ENCODE data around the gene C3orf20.

C3orf20 gene

DNA sequence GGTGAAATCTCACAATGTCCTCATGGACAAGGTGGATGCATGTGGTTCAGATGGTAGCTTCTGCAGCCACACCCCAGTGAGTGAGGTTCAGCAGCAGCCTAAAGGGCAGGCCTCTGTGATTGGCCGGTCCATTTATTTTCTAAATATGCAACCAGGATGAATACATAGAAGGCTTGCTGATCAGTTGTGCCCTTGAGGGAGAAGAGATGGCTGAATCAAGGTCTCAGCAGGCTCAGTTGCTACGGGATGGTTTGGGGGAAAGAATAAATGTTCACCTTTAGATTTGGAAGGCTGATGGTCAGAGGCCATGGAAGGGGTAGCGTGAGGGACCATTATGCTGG is 90.1 kb downstream of the C3orf20 start:
- no peaks in the 10 kb centered on the region for H3K27me3 ChIP-seq (ENCODE audit: insufficient read depth, insufficient read length)
- no peak overlapping the region for H3K9ac ChIP-seq (ENCODE audit: insufficient read length, low read depth)
- no peaks in the 10 kb centered on the region for H3K4me1 ChIP-seq (ENCODE audit: insufficient read depth, insufficient read length)
- DNase-seq (ENCODE audit: low read depth, low spot score), result no peak
- H3K4me3 ChIP-seq (ENCODE audit: insufficient read length, low read depth), result no peak overlapping the region
- H3K9me3 ChIP-seq (ENCODE audit: insufficient read depth, low read length), result no peaks in the 10 kb centered on the region
- TF ChIP-seq SUZ12 (IDR thresholded peaks at IDR 0.05; ENCODE audit: extremely low read depth, insufficient read depth, insufficient read length), result no peak
- no peak for TF ChIP-seq ZNF274 (IDR thresholded peaks at IDR 0.05; ENCODE audit: low read depth, low read length)
- no peak for TF ChIP-seq YY1 (IDR thresholded peaks at IDR 0.05; ENCODE audit: insufficient read depth, insufficient read length)
- H3K36me3 ChIP-seq (ENCODE audit: insufficient read depth, insufficient read length, low read length), result no peaks in the 10 kb centered on the region

GRCh38 chr3:14765576-14766427 is 90.9 kb downstream of the C3orf20 start:
- no peaks in the 10 kb centered on the region for H3K36me3 ChIP-seq (ENCODE audit: insufficient read depth, insufficient read length, low read length)

DNA sequence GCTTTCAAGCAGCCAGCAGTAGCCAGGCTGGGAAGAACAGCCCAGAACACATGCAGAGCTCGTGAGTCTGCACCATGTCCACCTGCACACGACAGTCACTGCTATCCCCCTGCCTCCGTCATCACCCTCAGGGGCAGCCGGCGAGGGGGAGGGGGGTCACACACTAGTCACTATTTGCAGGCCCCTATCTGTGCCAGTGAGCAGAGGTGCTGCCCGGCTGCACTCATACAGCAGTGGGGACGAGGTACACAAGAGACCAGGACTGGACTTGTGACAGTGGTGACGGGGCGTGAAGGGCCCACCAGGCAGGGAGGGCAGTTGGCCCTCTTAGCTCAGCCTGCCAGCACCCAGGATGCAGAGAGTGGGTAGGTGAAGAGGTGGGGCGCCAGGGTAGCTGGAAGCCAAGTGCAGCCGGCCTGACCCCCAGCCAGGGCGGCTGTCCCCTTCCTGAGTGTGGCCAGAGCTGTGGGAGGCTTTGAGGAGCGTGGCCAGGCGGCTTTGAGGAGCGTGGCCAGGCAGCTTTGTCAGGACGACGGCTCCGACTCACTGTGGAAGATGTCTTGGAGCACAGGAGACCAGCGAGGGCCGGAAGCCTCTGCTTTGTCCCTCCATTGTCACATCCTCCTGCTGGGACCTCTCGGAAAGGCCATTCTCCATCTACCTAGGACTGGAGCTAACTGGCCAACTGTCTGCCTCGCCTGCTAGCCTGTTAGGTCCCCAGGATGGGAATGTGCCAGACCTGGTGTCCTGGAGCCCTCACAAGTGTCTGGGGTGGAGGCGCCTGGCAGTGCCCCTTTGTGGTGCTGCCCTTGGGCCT is 91.7 kb downstream of the C3orf20 start:
- H3K4me3 ChIP-seq (ENCODE audit: insufficient read length, low read depth), result no peak overlapping the region
- DNase-seq (ENCODE audit: low read depth, low spot score), result no peak
- H3K36me3 ChIP-seq (ENCODE audit: insufficient read depth, insufficient read length, low read length), result no peaks in the 10 kb centered on the region
- no peak overlapping the region for H3K9ac ChIP-seq (ENCODE audit: insufficient read length, low read depth)
- TF ChIP-seq SUZ12 (IDR thresholded peaks at IDR 0.05; ENCODE audit: extremely low read depth, insufficient read depth, insufficient read length), result no peak
- no peak for TF ChIP-seq YY1 (IDR thresholded peaks at IDR 0.05; ENCODE audit: insufficient read depth, insufficient read length)
- TF ChIP-seq ZNF274 (IDR thresholded peaks at IDR 0.05; ENCODE audit: low read depth, low read length), result no peak
- H3K27me3 ChIP-seq (ENCODE audit: insufficient read depth, insufficient read length), result no peaks in the 10 kb centered on the region
- H3K4me1 ChIP-seq (ENCODE audit: insufficient read depth, insufficient read length), result no peaks in the 10 kb centered on the region
- H3K9me3 ChIP-seq (ENCODE audit: insufficient read depth, low read length), result no peaks in the 10 kb centered on the region

More at GRCh38 chr3:14765576-14766427, 90.9 kb downstream of the C3orf20 start:
- DNase-seq (ENCODE audit: low read depth, low spot score), result no peak
- TF ChIP-seq YY1 (IDR thresholded peaks at IDR 0.05; ENCODE audit: insufficient read depth, insufficient read length), result no peak
- TF ChIP-seq SUZ12 (IDR thresholded peaks at IDR 0.05; ENCODE audit: extremely low read depth, insufficient read depth, insufficient read length), result no peak
- no peak for TF ChIP-seq ZNF274 (IDR thresholded peaks at IDR 0.05; ENCODE audit: low read depth, low read length)
- H3K9me3 ChIP-seq (ENCODE audit: insufficient read depth, low read length), result no peaks in the 10 kb centered on the region
- H3K4me3 ChIP-seq (ENCODE audit: insufficient read length, low read depth), result no peak overlapping the region
- H3K27me3 ChIP-seq (ENCODE audit: insufficient read depth, insufficient read length), result no peaks in the 10 kb centered on the region
- H3K4me1 ChIP-seq (ENCODE audit: insufficient read depth, insufficient read length), result no peaks in the 10 kb centered on the region
- no peak overlapping the region for H3K9ac ChIP-seq (ENCODE audit: insufficient read length, low read depth)

DNA sequence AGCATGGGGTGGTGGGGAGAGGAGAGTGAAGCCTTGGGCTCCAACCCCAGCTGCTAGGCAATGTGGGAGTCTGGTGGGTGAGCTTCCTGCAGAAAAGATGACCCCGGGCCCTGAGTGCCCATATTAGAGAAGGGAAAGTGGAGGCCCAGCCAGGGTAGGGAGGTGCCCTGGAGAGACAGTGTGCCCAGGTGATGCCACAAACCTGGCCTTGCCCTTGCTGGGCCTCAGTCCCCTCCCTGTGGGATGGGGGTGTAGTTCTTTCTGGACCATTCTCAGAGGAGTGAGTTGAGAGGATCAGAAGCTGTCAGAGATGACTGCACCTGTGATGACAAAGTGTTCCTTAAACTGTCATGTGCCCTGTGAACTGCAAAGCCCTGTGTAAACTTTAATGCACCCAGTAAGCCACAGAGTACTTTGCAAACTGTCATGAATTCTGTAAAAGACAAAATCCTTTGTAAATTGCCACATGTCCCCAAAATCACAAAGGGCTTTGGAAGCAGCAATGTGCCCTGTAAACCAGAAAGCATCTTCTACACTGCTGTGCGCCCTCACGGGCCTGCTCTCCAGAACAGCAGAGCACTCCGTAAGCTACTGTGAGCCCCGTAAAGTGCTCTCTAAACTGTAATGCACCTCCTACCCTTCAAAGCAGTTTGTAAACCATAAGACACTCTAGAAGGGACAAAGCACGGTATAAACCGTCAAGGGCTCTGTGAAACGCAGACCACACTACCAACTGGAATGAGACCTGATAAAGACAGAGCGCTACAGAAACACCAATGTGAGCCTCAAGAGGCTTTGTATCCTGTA is 92.5 kb downstream of the C3orf20 start:
- Histone ChIP-seq H3K4me3 (ENCODE audit: insufficient read length, low read depth) (no peak overlapping the region), H3K4me1 (ENCODE audit: insufficient read depth, insufficient read length) (peaks cover 2% of the 10 kb centered on the region), H3K9ac (ENCODE audit: insufficient read length, low read depth) (no peak overlapping the region), H3K36me3 (ENCODE audit: insufficient read depth, insufficient read length, low read length) (no peaks in the 10 kb centered on the region), H3K27me3 (ENCODE audit: insufficient read depth, insufficient read length) (no peaks in the 10 kb centered on the region), H3K9me3 (ENCODE audit: insufficient read depth, low read length) (no peaks in the 10 kb centered on the region)
- DNase-seq (ENCODE audit: low read depth, low spot score), result no peak
- TF ChIP-seq SUZ12 (IDR thresholded peaks at IDR 0.05; ENCODE audit: extremely low read depth, insufficient read depth, insufficient read length) (no peak), ZNF274 (IDR thresholded peaks at IDR 0.05; ENCODE audit: low read depth, low read length) (no peak), YY1 (IDR thresholded peaks at IDR 0.05; ENCODE audit: insufficient read depth, insufficient read length) (no peak)

- Histone ChIP-seq H3K4me3 (ENCODE audit: insufficient read length, low read depth) (no peak overlapping the region), H3K9ac (ENCODE audit: insufficient read length, low read depth) (no peak overlapping the region), H3K36me3 (ENCODE audit: insufficient read depth, insufficient read length, low read length) (no peaks in the 10 kb centered on the region), H3K9me3 (ENCODE audit: insufficient read depth, low read length) (no peaks in the 10 kb centered on the region), H3K4me1 (ENCODE audit: insufficient read depth, insufficient read length) (peaks cover 6% of the 10 kb centered on the region), H3K27me3 (ENCODE audit: insufficient read depth, insufficient read length) (no peaks in the 10 kb centered on the region)
- TF ChIP-seq ZNF274 (IDR thresholded peaks at IDR 0.05; ENCODE audit: low read depth, low read length), result no peak
- TF ChIP-seq YY1 (IDR thresholded peaks at IDR 0.05; ENCODE audit: insufficient read depth, insufficient read length), result no peak
- TF ChIP-seq SUZ12 (IDR thresholded peaks at IDR 0.05; ENCODE audit: extremely low read depth, insufficient read depth, insufficient read length), result no peak
- DNase-seq (ENCODE audit: low read depth, low spot score), result no peak
Observed at GRCh38 chr3:14768182-14768790, 93.3 kb downstream of the C3orf20 start.

- Histone ChIP-seq H3K4me1 (ENCODE audit: insufficient read depth, insufficient read length) (peaks cover 10% of the 10 kb centered on the region), H3K9ac (ENCODE audit: insufficient read length, low read depth) (no peak overlapping the region), H3K27me3 (ENCODE audit: insufficient read depth, insufficient read length) (no peaks in the 10 kb centered on the region), H3K36me3 (ENCODE audit: insufficient read depth, insufficient read length, low read length) (no peaks in the 10 kb centered on the region), H3K4me3 (ENCODE audit: insufficient read length, low read depth) (no peak overlapping the region), H3K9me3 (ENCODE audit: insufficient read depth, low read length) (no peaks in the 10 kb centered on the region)
- TF ChIP-seq ZNF274 (IDR thresholded peaks at IDR 0.05; ENCODE audit: low read depth, low read length) (no peak), YY1 (IDR thresholded peaks at IDR 0.05; ENCODE audit: insufficient read depth, insufficient read length) (no peak), SUZ12 (IDR thresholded peaks at IDR 0.05; ENCODE audit: extremely low read depth, insufficient read depth, insufficient read length) (no peak)
- no peak for DNase-seq (ENCODE audit: low read depth, low spot score)
Observed at GRCh38 chr3:14768881-14769280, 93.9 kb downstream of the C3orf20 start.
